Esophagus squamous epithelium (tissue), 4 donors: ENCODE measurements around the gene TWIST2.

Source experiments
- POLR2A ChIP-seq, 4 donors: fragments of 450-650 bp; IDR thresholded peaks; one replicate each; pipeline ENCODE4 v1.6.1; 2017; ENCODE audit warnings: antibody characterized with exemption in 4 of 4, mild to moderate bottlenecking in 4 of 4, moderate library complexity in 3 of 4
- TF ChIP-seq, protein P1 (sequence below), 6 experiments: fragments of 450-650 bp in 4 of 6; fragments of 200-600 bp in 2 of 6; sonication (generic) in 2 of 6; IDR thresholded peaks; one replicate each; pipeline ENCODE4 v1.5.1; 2016 to 2019; ENCODE audit warnings: antibody characterized with exemption in 6 of 6, mild to moderate bottlenecking in 4 of 6, moderate library complexity in 4 of 6

GRCh38 chr2:238950551-238950950 lies 102.7 kb downstream of the TWIST2 start:
- TF ChIP-seq, protein P1, sequence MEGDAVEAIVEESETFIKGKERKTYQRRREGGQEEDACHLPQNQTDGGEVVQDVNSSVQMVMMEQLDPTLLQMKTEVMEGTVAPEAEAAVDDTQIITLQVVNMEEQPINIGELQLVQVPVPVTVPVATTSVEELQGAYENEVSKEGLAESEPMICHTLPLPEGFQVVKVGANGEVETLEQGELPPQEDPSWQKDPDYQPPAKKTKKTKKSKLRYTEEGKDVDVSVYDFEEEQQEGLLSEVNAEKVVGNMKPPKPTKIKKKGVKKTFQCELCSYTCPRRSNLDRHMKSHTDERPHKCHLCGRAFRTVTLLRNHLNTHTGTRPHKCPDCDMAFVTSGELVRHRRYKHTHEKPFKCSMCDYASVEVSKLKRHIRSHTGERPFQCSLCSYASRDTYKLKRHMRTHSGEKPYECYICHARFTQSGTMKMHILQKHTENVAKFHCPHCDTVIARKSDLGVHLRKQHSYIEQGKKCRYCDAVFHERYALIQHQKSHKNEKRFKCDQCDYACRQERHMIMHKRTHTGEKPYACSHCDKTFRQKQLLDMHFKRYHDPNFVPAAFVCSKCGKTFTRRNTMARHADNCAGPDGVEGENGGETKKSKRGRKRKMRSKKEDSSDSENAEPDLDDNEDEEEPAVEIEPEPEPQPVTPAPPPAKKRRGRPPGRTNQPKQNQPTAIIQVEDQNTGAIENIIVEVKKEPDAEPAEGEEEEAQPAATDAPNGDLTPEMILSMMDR (IDR thresholded peaks at IDR 0.05): no peak
- TF ChIP-seq POLR2A (IDR thresholded peaks at IDR 0.05): no peak
